ENCODE data around the gene ZNF846. TPM values are rescaled to one million over a fixed set of nuclear protein-coding genes. Genes with fewer than 3 reads are reported as not detected.
"Not testable (repeated sequence)": the region's sequence is repeated elsewhere in the genome, so short reads cannot be mapped to it uniquely, and the experiment has no call there.

ZNF846 gene
- total RNA-seq, 1 experiment from 2014 or later: 3.5 TPM

GRCh38 chr19:9741476-9742171, 26.9 kb downstream of the ZNF846 start:
- no peak overlapping the region for H3K27ac ChIP-seq
- no peak for DNase-seq (ENCODE audit: low read depth in 1 of 2, low spot score in 2 of 2)
- no peak overlapping the region for H3K4me3 ChIP-seq
- no peaks in the 10 kb centered on the region for H3K36me3 ChIP-seq
- 0 out of 2 replicates have a peak, but pooled peaks cover 3% of the 10 kb centered on the region for H3K9me3 ChIP-seq (replicated peaks)
- no peaks in the 10 kb centered on the region for H3K27me3 ChIP-seq (replicated peaks)
- H3K4me1 ChIP-seq (replicated peaks): no peaks in the 10 kb centered on the region

GRCh38 chr19:9735986-9736385, 32.6 kb downstream of the ZNF846 start:
- Histone ChIP-seq H3K27me3 (replicated peaks) (no peaks in the 10 kb centered on the region), H3K36me3 (no peaks in the 10 kb centered on the region), H3K4me3 (no peak overlapping the region), H3K27ac (no peak overlapping the region), H3K9me3 (replicated peaks) (peaks cover 8% of the 10 kb centered on the region; the same call in 1 of the 2 replicates), H3K4me1 (replicated peaks) (no peaks in the 10 kb centered on the region)
- no peak for DNase-seq (ENCODE audit: low read depth in 1 of 2, low spot score in 2 of 2)

GRCh38 chr19:9730056-9730455, 38.5 kb downstream of the ZNF846 start:
- not testable (repeated sequence) for H3K27ac ChIP-seq; H3K9me3 ChIP-seq (replicated peaks); DNase-seq (ENCODE audit: low read depth in 1 of 2, low spot score in 2 of 2); H3K4me3 ChIP-seq; H3K4me1 ChIP-seq (replicated peaks); H3K27me3 ChIP-seq (replicated peaks); H3K36me3 ChIP-seq

- Histone ChIP-seq H3K4me3 (no peak overlapping the region), H3K36me3 (no peaks in the 10 kb centered on the region), H3K9me3 (replicated peaks) (peaks cover 2% of the 10 kb centered on the region; the same call in 1 of the 2 replicates), H3K27me3 (replicated peaks) (no peaks in the 10 kb centered on the region), H3K4me1 (replicated peaks) (no peaks in the 10 kb centered on the region), H3K27ac (no peak overlapping the region)
- DNase-seq (ENCODE audit: low read depth in 1 of 2, low spot score in 2 of 2): no peak
These were observed 39.4 kb downstream of the ZNF846 start for GRCh38 chr19:9729162-9729561.

GRCh38 chr19:9727644-9728043, 40.9 kb downstream of the ZNF846 start:
- Histone ChIP-seq H3K4me1 (replicated peaks) (no peaks in the 10 kb centered on the region), H3K4me3 (no peak overlapping the region), H3K27me3 (replicated peaks) (no peaks in the 10 kb centered on the region), H3K36me3 (no peaks in the 10 kb centered on the region), H3K27ac (no peak overlapping the region), H3K9me3 (replicated peaks) (peaks cover 2% of the 10 kb centered on the region; the same call in 1 of the 2 replicates)
- DNase-seq (ENCODE audit: low read depth in 1 of 2, low spot score in 2 of 2): no peak

GRCh38 chr19:9725508-9726201, 42.9 kb downstream of the ZNF846 start:
- H3K4me1 ChIP-seq (replicated peaks); H3K36me3 ChIP-seq; H3K9me3 ChIP-seq (replicated peaks); H3K4me3 ChIP-seq; DNase-seq (ENCODE audit: low read depth in 1 of 2, low spot score in 2 of 2); H3K27me3 ChIP-seq (replicated peaks); H3K27ac ChIP-seq: not testable (repeated sequence)

GRCh38 chr19:9724157-9724556, 44.4 kb downstream of the ZNF846 start:
- Histone ChIP-seq H3K27ac (no peak overlapping the region), H3K27me3 (replicated peaks) (no peaks in the 10 kb centered on the region), H3K4me3 (no peak overlapping the region), H3K9me3 (replicated peaks) (0 out of 2 replicates have a peak, but pooled peaks cover 2% of the 10 kb centered on the region), H3K36me3 (no peaks in the 10 kb centered on the region), H3K4me1 (replicated peaks) (no peaks in the 10 kb centered on the region)
- DNase-seq (ENCODE audit: low read depth in 1 of 2, low spot score in 2 of 2): no peak

GRCh38 chr19:9721861-9722260, 46.7 kb downstream of the ZNF846 start:
- Histone ChIP-seq H3K27ac (no peak overlapping the region), H3K36me3 (no peaks in the 10 kb centered on the region), H3K4me1 (replicated peaks) (no peaks in the 10 kb centered on the region), H3K27me3 (replicated peaks) (no peaks in the 10 kb centered on the region), H3K9me3 (replicated peaks) (0 out of 2 replicates have a peak, but pooled peaks cover 2% of the 10 kb centered on the region), H3K4me3 (no peak overlapping the region)
- no peak for DNase-seq (ENCODE audit: low read depth in 1 of 2, low spot score in 2 of 2)

- H3K27me3 ChIP-seq (replicated peaks): no peaks in the 10 kb centered on the region
- H3K4me1 ChIP-seq (replicated peaks): no peaks in the 10 kb centered on the region
- DNase-seq (ENCODE audit: low read depth in 1 of 2, low spot score in 2 of 2): no peak
- no peak overlapping the region for H3K4me3 ChIP-seq
- H3K9me3 ChIP-seq (replicated peaks): 0 out of 2 replicates have a peak, but pooled peaks cover 2% of the 10 kb centered on the region
- no peak overlapping the region for H3K27ac ChIP-seq
- no peaks in the 10 kb centered on the region for H3K36me3 ChIP-seq
These were observed 48.0 kb downstream of the ZNF846 start for GRCh38 chr19:9720541-9720940.

GRCh38 chr19:9711815-9712214, 56.7 kb downstream of the ZNF846 start:
- H3K4me1 ChIP-seq (replicated peaks): no peaks in the 10 kb centered on the region
- H3K36me3 ChIP-seq: no peaks in the 10 kb centered on the region
- H3K4me3 ChIP-seq: no peak overlapping the region
- DNase-seq (ENCODE audit: low read depth in 1 of 2, low spot score in 2 of 2): no peak
- no peaks in the 10 kb centered on the region for H3K27me3 ChIP-seq (replicated peaks)
- no peak overlapping the region for H3K27ac ChIP-seq
- no peaks in the 10 kb centered on the region; the same call in 1 of the 2 replicates for H3K9me3 ChIP-seq (replicated peaks)

GRCh38 chr19:9709305-9709704, 59.2 kb downstream of the ZNF846 start:
- no peak overlapping the region for H3K4me3 ChIP-seq
- H3K27me3 ChIP-seq (replicated peaks): no peaks in the 10 kb centered on the region
- H3K27ac ChIP-seq: no peak overlapping the region
- H3K36me3 ChIP-seq: no peaks in the 10 kb centered on the region
- no peaks in the 10 kb centered on the region; the same call in 1 of the 2 replicates for H3K9me3 ChIP-seq (replicated peaks)
- no peak for DNase-seq (ENCODE audit: low read depth in 1 of 2, low spot score in 2 of 2)
- no peaks in the 10 kb centered on the region for H3K4me1 ChIP-seq (replicated peaks)

GRCh38 chr19:9705836-9706235, 62.7 kb downstream of the ZNF846 start:
- H3K27me3 ChIP-seq (replicated peaks): no peaks in the 10 kb centered on the region
- DNase-seq (ENCODE audit: low read depth in 1 of 2, low spot score in 2 of 2): no peak
- H3K9me3 ChIP-seq (replicated peaks): no peaks in the 10 kb centered on the region; the same call in 1 of the 2 replicates
- H3K36me3 ChIP-seq: no peaks in the 10 kb centered on the region
- H3K27ac ChIP-seq: no peak overlapping the region
- H3K4me1 ChIP-seq (replicated peaks): no peaks in the 10 kb centered on the region
- no peak overlapping the region for H3K4me3 ChIP-seq

GRCh38 chr19:9702186-9702585, 66.4 kb downstream of the ZNF846 start:
- Histone ChIP-seq H3K9me3 (replicated peaks) (no peaks in the 10 kb centered on the region), H3K4me3 (no peak overlapping the region), H3K27ac (no peak overlapping the region), H3K36me3 (no peaks in the 10 kb centered on the region), H3K4me1 (replicated peaks) (no peaks in the 10 kb centered on the region), H3K27me3 (replicated peaks) (no peaks in the 10 kb centered on the region)
- DNase-seq (ENCODE audit: low read depth in 1 of 2, low spot score in 2 of 2): no peak

Data from SJSA1 (cell line).